PC-3 (cell line): ENCODE results near the gene C1orf105.

Source experiments
- EZH2phosphoT487 ChIP-seq: fragments of 300-600 bp; sonication (generic); IDR thresholded peaks from 2 replicates; pipeline ENCODE4 v1.6.1; 2018; ENCODE audit warnings: mild to moderate bottlenecking, antibody characterized with exemption, low read length, borderline replicate concordance
- TF ChIP-seq, protein P1 (sequence below): fragments of 300-600 bp; sonication (generic); conservative IDR thresholded peaks from 2 replicates; pipeline ENCODE4 v1.5.1; 2017; ENCODE audit warnings: antibody characterized with exemption, low read depth, mild to moderate bottlenecking, low read length

DNA sequence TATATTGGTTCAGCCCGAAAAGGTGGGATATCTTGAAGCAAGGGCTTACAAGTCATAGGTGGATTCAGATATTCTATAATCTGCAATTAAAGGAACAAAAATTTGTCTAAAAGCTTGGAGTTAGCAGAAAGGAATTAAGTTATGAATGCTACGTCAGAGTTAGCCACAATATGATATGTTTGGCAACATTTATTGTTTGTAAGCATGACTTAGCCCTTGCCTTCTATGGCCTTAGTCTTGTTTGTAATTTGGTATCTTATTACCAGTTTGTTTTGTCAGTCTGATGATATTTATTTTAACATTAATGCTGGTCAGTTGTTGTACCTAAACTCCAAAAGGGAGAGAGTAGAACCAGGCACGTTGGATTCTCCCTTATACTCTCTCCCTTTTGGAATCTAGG is 69.4 kb downstream of the C1orf105 start:
- TF ChIP-seq, protein P1, sequence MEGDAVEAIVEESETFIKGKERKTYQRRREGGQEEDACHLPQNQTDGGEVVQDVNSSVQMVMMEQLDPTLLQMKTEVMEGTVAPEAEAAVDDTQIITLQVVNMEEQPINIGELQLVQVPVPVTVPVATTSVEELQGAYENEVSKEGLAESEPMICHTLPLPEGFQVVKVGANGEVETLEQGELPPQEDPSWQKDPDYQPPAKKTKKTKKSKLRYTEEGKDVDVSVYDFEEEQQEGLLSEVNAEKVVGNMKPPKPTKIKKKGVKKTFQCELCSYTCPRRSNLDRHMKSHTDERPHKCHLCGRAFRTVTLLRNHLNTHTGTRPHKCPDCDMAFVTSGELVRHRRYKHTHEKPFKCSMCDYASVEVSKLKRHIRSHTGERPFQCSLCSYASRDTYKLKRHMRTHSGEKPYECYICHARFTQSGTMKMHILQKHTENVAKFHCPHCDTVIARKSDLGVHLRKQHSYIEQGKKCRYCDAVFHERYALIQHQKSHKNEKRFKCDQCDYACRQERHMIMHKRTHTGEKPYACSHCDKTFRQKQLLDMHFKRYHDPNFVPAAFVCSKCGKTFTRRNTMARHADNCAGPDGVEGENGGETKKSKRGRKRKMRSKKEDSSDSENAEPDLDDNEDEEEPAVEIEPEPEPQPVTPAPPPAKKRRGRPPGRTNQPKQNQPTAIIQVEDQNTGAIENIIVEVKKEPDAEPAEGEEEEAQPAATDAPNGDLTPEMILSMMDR = no peak
- TF ChIP-seq EZH2phosphoT487 = no peak
